H1 (cell line): ENCODE data around the gene CAPNS1. TPM values are rescaled to one million over a fixed set of nuclear protein-coding genes. Genes with fewer than 3 reads are reported as not detected.

Source experiments
- CTCF ChIA-PET: fragments of 300-600 bp; sonication (Branson Sonifier 250); formaldehyde crosslinking; loops from one replicate; lab custom pipeline; 2021; ENCODE audit not compliant: partially characterized antibody; lab: Charles Lee
- POLR2A ChIA-PET: fragments of 300-600 bp; sonication (Branson Sonifier 250); formaldehyde crosslinking; loops from one replicate; lab custom pipeline; 2021; ENCODE audit warnings: inconsistent platforms; ENCODE audit not compliant: partially characterized antibody; lab: Charles Lee
- DNase-seq, 2 experiments: peaks; one replicate each; pipeline versions ENCODE4 v3.0.0 to v3.0.0-alpha.2; 2010 to 2022; ENCODE audit warnings: low spot score in 2 of 2, low read depth in 1 of 2, mixed read lengths in 1 of 2
- FAIRE-seq: peaks from 2 replicates; lab custom pipeline; 2011; peaks lifted over from hg19 to GRCh38; lab: Jason Lieb, UNC
- H2AFZ ChIP-seq: 2 replicates; pipeline ENCODE4 v1.8.1; 2012; ENCODE audit warnings: low read length, inconsistent platforms
- H2AK5ac ChIP-seq: 2 replicates; pipeline ENCODE4 v1.6.1; 2013; ENCODE audit warnings: low read depth, low read length
- H2BK120ac ChIP-seq: replicated peaks from 2 replicates; pipeline ENCODE3; 2013; ENCODE audit warnings: low read depth, low read length, inconsistent platforms
- H2BK12ac ChIP-seq: 2 replicates; pipeline ENCODE4 v1.6.1; 2013; ENCODE audit warnings: low read depth, low read length
- H2BK15ac ChIP-seq: 2 replicates; pipeline ENCODE4 v1.6.1; 2013; ENCODE audit warnings: low read length
- H2BK20ac ChIP-seq: 2 replicates; pipeline ENCODE4 v1.6.1; 2013; ENCODE audit warnings: low read length
- H2BK5ac ChIP-seq: 2 replicates; pipeline ENCODE4 v1.6.1; 2013; ENCODE audit warnings: low read depth, low read length
- H3K14ac ChIP-seq: 2 replicates; pipeline ENCODE4 v1.6.1; 2013; ENCODE audit warnings: inconsistent platforms; ENCODE audit not compliant: insufficient read length
- H3K18ac ChIP-seq: 2 replicates; pipeline ENCODE4 v1.6.1; 2013; ENCODE audit warnings: low read length; ENCODE audit errors: extremely low read depth
- H3K23ac ChIP-seq: 2 replicates; pipeline ENCODE4 v1.6.1; 2013; ENCODE audit warnings: inconsistent platforms; ENCODE audit not compliant: insufficient read length
- H3K23me2 ChIP-seq: 2 replicates; pipeline ENCODE4 v1.6.1; 2013; ENCODE audit warnings: low read depth, low read length
- H3K27ac ChIP-seq: 2 replicates; pipeline ENCODE4 v1.6.1; 2011; ENCODE audit warnings: low read depth, low read length, inconsistent platforms
- H3K27me3 ChIP-seq, 4 experiments: replicated peaks in 1 of 4; 1 replicate in 1 of 4; 2 replicates in 3 of 4; pipeline versions ENCODE4 v1.6.1 to v1.8.1; 2011 to 2013; ENCODE audit warnings: low read length in 3 of 4, mild to moderate bottlenecking in 3 of 4, inconsistent platforms in 2 of 4, mixed read lengths in 2 of 4, moderate library complexity in 1 of 4; ENCODE audit not compliant: control insufficient read depth in 3 of 4, insufficient read depth in 3 of 4; ENCODE audit errors: extremely low read depth in 1 of 4
- H3K36me3 ChIP-seq, 4 experiments: 2 replicates each; pipeline versions ENCODE4 v1.6.1 to v1.8.1; 2011 to 2013; ENCODE audit warnings: mild to moderate bottlenecking in 4 of 4, low read length in 3 of 4, moderate library complexity in 2 of 4, control low read depth in 1 of 4, inconsistent platforms in 1 of 4; ENCODE audit not compliant: insufficient read depth in 4 of 4, control insufficient read depth in 2 of 4
- H3K4ac ChIP-seq: replicated peaks from 2 replicates; pipeline ENCODE3; 2013; ENCODE audit warnings: low read length, low read depth, mixed read lengths, inconsistent platforms; ENCODE audit not compliant: insufficient read length
- H3K4me1 ChIP-seq, 4 experiments: replicated peaks in 1 of 4; 1 replicate in 1 of 4; 2 replicates in 3 of 4; pipeline versions ENCODE4 v1.6.1 to v1.8.1; 2011 to 2013; ENCODE audit warnings: low read length in 3 of 4, inconsistent platforms in 2 of 4, mixed read lengths in 1 of 4; ENCODE audit not compliant: insufficient read depth in 4 of 4, control insufficient read depth in 3 of 4
- H3K4me2 ChIP-seq, 2 experiments: 2 replicates each; pipeline versions ENCODE4 v1.6.1 to v1.8.1; 2011 to 2013; ENCODE audit warnings: low read depth in 2 of 2, low read length in 2 of 2, control low read depth in 1 of 2, inconsistent platforms in 1 of 2, mild to moderate bottlenecking in 1 of 2; ENCODE audit not compliant: insufficient read depth in 1 of 2
- H3K4me3 ChIP-seq, 4 experiments: fragments of 200-600, 300-600 bp in 1 of 4; sonication (generic), shearing (Covaris generic), sonication (Bioruptor Twin) in 1 of 4; 2 replicates each; pipeline versions ENCODE4 v1.5.1 to v1.8.1; 2011 to 2016; ENCODE audit warnings: low read length in 4 of 4, low read depth in 3 of 4, control low read depth in 2 of 4, inconsistent platforms in 2 of 4, mild to moderate bottlenecking in 2 of 4, mixed read lengths in 1 of 4, moderate library complexity in 1 of 4; ENCODE audit not compliant: insufficient read depth in 2 of 4; ENCODE audit errors: extremely low read depth in 1 of 4
- H3K56ac ChIP-seq: replicated peaks from 2 replicates; pipeline ENCODE3; 2013; ENCODE audit warnings: low read depth, mild to moderate bottlenecking, mixed read lengths, low read length, inconsistent platforms; ENCODE audit not compliant: insufficient read length
- H3K79me1 ChIP-seq: 2 replicates; pipeline ENCODE4 v1.6.1; 2013; ENCODE audit warnings: low read depth, low read length, control low read depth
- H3K79me2 ChIP-seq, 2 experiments: 2 replicates each; pipeline versions ENCODE4 v1.6.1 to v1.8.1; 2012 to 2013; ENCODE audit warnings: low read length in 2 of 2, mild to moderate bottlenecking in 2 of 2, inconsistent platforms in 1 of 2; ENCODE audit not compliant: insufficient read depth in 2 of 2, control insufficient read depth in 1 of 2
- H3K9ac ChIP-seq, 4 experiments: replicated peaks in 1 of 4; 1 replicate in 1 of 4; 2 replicates in 3 of 4; pipeline versions ENCODE4 v1.6.1 to v1.8.1; 2011 to 2013; ENCODE audit warnings: low read depth in 3 of 4, low read length in 3 of 4, control low read depth in 2 of 4, mild to moderate bottlenecking in 2 of 4, moderate library complexity in 2 of 4, inconsistent platforms in 1 of 4; ENCODE audit errors: extremely low read depth in 1 of 4
- H3K9me3 ChIP-seq, 2 experiments: 2 replicates each; pipeline versions ENCODE4 v1.6.1 to v1.8.1; 2012 to 2013; ENCODE audit warnings: mild to moderate bottlenecking in 2 of 2, moderate library complexity in 2 of 2, control low read depth in 1 of 2, inconsistent platforms in 1 of 2, low read depth in 1 of 2, low read length in 1 of 2, mixed read lengths in 1 of 2; ENCODE audit not compliant: insufficient read depth in 2 of 2
- H4K20me1 ChIP-seq, 2 experiments: replicated peaks in 1 of 2; 2 replicates each; pipeline versions ENCODE3 to v1.8.1; 2011 to 2013; ENCODE audit warnings: inconsistent platforms in 2 of 2, low read length in 2 of 2, mild to moderate bottlenecking in 1 of 2; ENCODE audit not compliant: insufficient read depth in 2 of 2, control insufficient read depth in 1 of 2
- H4K5ac ChIP-seq: 2 replicates; pipeline ENCODE4 v1.6.1; 2013; ENCODE audit warnings: low read length, low read depth, mixed read lengths, inconsistent platforms; ENCODE audit not compliant: insufficient read length
- H4K8ac ChIP-seq: 2 replicates; pipeline ENCODE4 v1.8.0; 2013; ENCODE audit warnings: mild to moderate bottlenecking, moderate library complexity, low read length, inconsistent platforms; ENCODE audit not compliant: insufficient read depth; ENCODE audit errors: extremely low read depth
- H4K91ac ChIP-seq: replicated peaks from 2 replicates; pipeline ENCODE3; 2013; ENCODE audit warnings: low read length, mixed read lengths, inconsistent platforms; ENCODE audit not compliant: insufficient read length
- WGBS, 2 experiments: shearing (Covaris generic) in 1 of 2; methylation state at CpG; one replicate each; pipeline versions ENCODE4 v1.1.6 to v1.1.7; 2013 to 2015; ENCODE audit warnings: low lambda C conversion rate in 2 of 2, mixed read lengths in 2 of 2, inconsistent platforms in 1 of 2, low coverage in 1 of 2, missing lambda C conversion rate in 1 of 2; ENCODE audit not compliant: insufficient replicate concordance in 2 of 2, insufficient coverage in 1 of 2, insufficient read length in 1 of 2; ENCODE audit errors: extremely low coverage in 1 of 2, missing lambda C conversion rate in 1 of 2; 5-methylcytosine and 5-hydroxymethylcytosine counted together
- polyA plus RNA-seq, 7 experiments: library from polyadenylated mRNA; depleted of rRNA in 3 of 7; stranded (reverse) in 5 of 7; unstranded in 2 of 7; fragments of >200 nt in 5 of 7; fragments of 200-250 nt in 2 of 7; gene quantifications; 1 replicate in 5 of 7; 2 replicates in 1 of 7; 4 replicates in 1 of 7; pipeline versions ENCODE4 v1.2.1 to v1.2.3, GENCODE V29; 2011 to 2013; ENCODE audit warnings: missing spikeins in 2 of 7, mixed read lengths in 2 of 7
- total RNA-seq: library from RNA; stranded (reverse); fragmentation: NEBNext Ultra II Directional; extraction: Animal tissue kit (Norgen Biotek cat#: 25700); gene quantifications from 2 replicates; pipeline ENCODE4 v1.2.1, GENCODE V29; 2021

The CAPNS1 gene
- total and polyA plus RNA-seq, 2 of the 8 experiments (the other 6 are each of a cell fraction or from before 2014, with no cell fraction given) = 382 to 438 TPM

- Histone ChIP-seq H3K9ac (peak overlapping the region in 1 of 4 experiments; percentile 8; a peak in 1 of 7 replicates), H3K18ac (no peak overlapping the region), H3K23me2 (no peaks in the 10 kb centered on the region; the same call in 1 of the 2 replicates), H2BK20ac (no peak overlapping the region), H3K9me3 (no peaks in the 10 kb centered on the region), H3K79me2 (peaks cover 0 to 9% of the 10 kb centered on the region in 2 experiments; a peak in 1 of 4 replicates), H3K4me3 (no peak overlapping the region; a peak in 1 of 8 replicates), H3K27me3 (no peaks in the 10 kb centered on the region), H2BK5ac (0 out of 2 replicates have a peak overlapping the region, but pooled peaks have one; percentile 35), H2BK120ac (no peak overlapping the region), H3K23ac (no peak overlapping the region), H2BK12ac (no peak overlapping the region), H4K5ac (no peak overlapping the region), H3K4me2 (no peak overlapping the region), H3K36me3 (peaks cover 8 to 28% (median 20%) of the 10 kb centered on the region in 4 experiments; a peak in 7 of 8 replicates), H3K4me1 (peaks cover 0 to 12% (median 4%) of the 10 kb centered on the region in 4 experiments; a peak in 6 of 7 replicates), H3K56ac (no peak overlapping the region), H3K14ac (no peak overlapping the region), H4K91ac (no peak overlapping the region), H2AK5ac (no peak overlapping the region), H4K20me1 (peaks cover 3 to 7% of the 10 kb centered on the region in 2 experiments), H4K8ac (peak overlapping the region; percentile 11; the same call in 1 of the 2 replicates), H3K79me1 (peaks cover 11% of the 10 kb centered on the region; the same call in 1 of the 2 replicates), H2AFZ (no peak overlapping the region), H2BK15ac (no peak overlapping the region), H3K4ac (no peak overlapping the region), H3K27ac (no peak overlapping the region)
- 90% methylated on average over 25 of the region's 26 CpGs; no CpG with 5 or more reads in 1 of the 2 experiments for WGBS, 2 experiments
- DNase-seq (no peak), FAIRE-seq (no peak)
- CTCF ChIA-PET = interaction anchor here (0.7 to 1.9 kb wide), 4 partner anchors 8 to 60 kb away, joined by 3 to 6 read pairs (median 4); no protein-coding TSS in a partner anchor
- POLR2A ChIA-PET = interaction anchor here (1.0 to 1.5 kb wide), 2 partner anchors 9 to 10 kb away, joined by 3 to 4 read pairs; partner anchors contain the start of gene OVOL3
These were observed 19.5 kb upstream of the CAPNS1 start for GRCh38 chr19:36120092-36120983.
